SK-N-SH (cell line): ENCODE results near the gene YJEFN3. TPM values are rescaled to one million over a fixed set of nuclear protein-coding genes. Genes with fewer than 3 reads are reported as not detected.

Source experiments
- CTCF ChIA-PET: fragments of 300-600, 350-600 bp; formaldehyde crosslinking; extraction: SDS; loops from one replicate; lab custom pipeline; 2021; lab: Yijun Ruan, JAX
- POLR2A ChIA-PET: fragments of 350-600 bp; sonication (Branson Sonifier 250); formaldehyde crosslinking; extraction: SDS; loops from one replicate; lab custom pipeline; 2020; ENCODE audit warnings: antibody characterized with exemption, inconsistent platforms; lab: Yijun Ruan, JAX
- DNase-seq: peaks from one replicate; pipeline ENCODE4 v3.0.0; 2012
- H2AFZ ChIP-seq: fragments of 200-600 bp; sonication (generic); 2 replicates; pipeline ENCODE4 v1.8.1; 2016; ENCODE audit warnings: antibody characterized with exemption, mild to moderate bottlenecking, low read depth
- H3F3A ChIP-seq: fragments of 200-600 bp; sonication (generic); replicated peaks from 2 replicates; pipeline ENCODE3; 2016; ENCODE audit warnings: antibody characterized with exemption, mild to moderate bottlenecking; ENCODE audit not compliant: insufficient read depth
- H3K27ac ChIP-seq, 2 experiments: fragments of 200-500 bp in 1 of 2; fragments of 200-600 bp in 1 of 2; sonication (Bioruptor generic) in 1 of 2; sonication (generic), shearing (Covaris generic) in 1 of 2; 2 replicates each; pipeline versions ENCODE4 v1.5.1 to v1.6.1; 2014 to 2016; ENCODE audit warnings: low read depth in 2 of 2, inconsistent platforms in 1 of 2, low read length in 1 of 2, mild to moderate bottlenecking in 1 of 2, mixed read lengths in 1 of 2
- H3K27me3 ChIP-seq: fragments of 200-600 bp; sonication (generic), shearing (Covaris generic); 2 replicates; pipeline ENCODE4 v1.6.1; 2016; ENCODE audit warnings: mixed run types; ENCODE audit not compliant: insufficient read depth
- H3K36me3 ChIP-seq, 2 experiments: fragments of 200-500 bp in 1 of 2; fragments of 200-600 bp in 1 of 2; sonication (Bioruptor generic) in 1 of 2; sonication (generic) in 1 of 2; replicated peaks in 1 of 2; 2 replicates each; pipeline versions ENCODE3 to v1.5.1; 2014 to 2016; ENCODE audit warnings: low read length in 1 of 2, mild to moderate bottlenecking in 1 of 2; ENCODE audit not compliant: insufficient read depth in 2 of 2, control insufficient read depth in 1 of 2
- H3K4me1 ChIP-seq, 2 experiments: fragments of 200-500 bp in 1 of 2; fragments of 200-600 bp in 1 of 2; sonication (Bioruptor generic) in 1 of 2; sonication (generic), shearing (Covaris generic) in 1 of 2; 2 replicates each; pipeline versions ENCODE4 v1.5.1 to v1.6.1; 2014 to 2016; ENCODE audit warnings: low read depth in 1 of 2, low read length in 1 of 2, mixed run types in 1 of 2; ENCODE audit not compliant: insufficient read depth in 2 of 2, control insufficient read depth in 1 of 2
- H3K4me2 ChIP-seq: fragments of 200-600 bp; sonication (generic), shearing (Covaris generic); 2 replicates; pipeline ENCODE4 v1.6.1; 2017; ENCODE audit warnings: mixed run types
- H3K4me3 ChIP-seq, 2 experiments: fragments of 200-500 bp in 1 of 2; fragments of 200-600 bp in 1 of 2; sonication (Bioruptor generic) in 1 of 2; sonication (generic), shearing (Covaris generic) in 1 of 2; 2 replicates each; pipeline versions ENCODE4 v1.5.1 to v1.8.1; 2014 to 2016; ENCODE audit warnings: low read depth in 2 of 2, inconsistent platforms in 1 of 2, low read length in 1 of 2, mild to moderate bottlenecking in 1 of 2, mixed read lengths in 1 of 2, moderate library complexity in 1 of 2
- H3K79me2 ChIP-seq: fragments of 200-600 bp; sonication (generic); 2 replicates; pipeline ENCODE4 v1.8.1; 2017; ENCODE audit warnings: mild to moderate bottlenecking; ENCODE audit not compliant: insufficient read depth
- H3K9ac ChIP-seq: fragments of 200-600 bp; sonication (generic); 2 replicates; pipeline ENCODE4 v1.6.1; 2017; ENCODE audit warnings: mixed run types
- H3K9me2 ChIP-seq: fragments of 200-600 bp; sonication (generic); 2 replicates; pipeline ENCODE4 v1.6.1; 2017; ENCODE audit warnings: mixed run types
- H3K9me3 ChIP-seq: fragments of 200-600 bp; sonication (generic); 2 replicates; pipeline ENCODE4 v1.6.1; 2017; ENCODE audit warnings: mixed run types, mild to moderate bottlenecking, moderate library complexity
- H4K20me1 ChIP-seq: fragments of 200-600 bp; sonication (generic); 2 replicates; pipeline ENCODE4 v1.6.1; 2017; ENCODE audit warnings: mild to moderate bottlenecking, mixed run types; ENCODE audit not compliant: insufficient read depth
- ELF1 ChIP-seq: IDR thresholded peaks from 2 replicates; pipeline ENCODE4 v1.4.0; 2012
- EZH2phosphoT487 ChIP-seq: fragments of 200-600 bp; sonication (generic); IDR thresholded peaks from 2 replicates; pipeline ENCODE4 v1.6.1; 2017; ENCODE audit warnings: low read depth, mixed run types, mild to moderate bottlenecking, antibody characterized with exemption, moderate library complexity, borderline replicate concordance
- FOSL2 ChIP-seq: IDR thresholded peaks from 2 replicates; pipeline ENCODE4 v1.4.0; 2012; ENCODE audit warnings: low read depth, mild to moderate bottlenecking, moderate library complexity, borderline replicate concordance
- GABPA ChIP-seq: IDR thresholded peaks from 2 replicates; pipeline ENCODE4 v1.4.0; 2012; ENCODE audit warnings: low read depth, mild to moderate bottlenecking
- GATA2 ChIP-seq: sonication (generic); formaldehyde crosslinking; IDR thresholded peaks from 2 replicates; pipeline ENCODE4 v1.5.0; 2020; ENCODE audit warnings: mild to moderate bottlenecking, missing genetic modification reagents
- JUND ChIP-seq: IDR thresholded peaks from 2 replicates; pipeline ENCODE4 v1.4.0; 2012
- MEF2A ChIP-seq: IDR thresholded peaks from 2 replicates; pipeline ENCODE4 v1.4.0; 2012; ENCODE audit warnings: low read depth, borderline replicate concordance
- NFIC ChIP-seq: IDR thresholded peaks from 2 replicates; pipeline ENCODE4 v1.4.0; 2012; ENCODE audit warnings: borderline replicate concordance
- NRF1 ChIP-seq: IDR thresholded peaks from 2 replicates; pipeline ENCODE4 v1.6.1; 2012; ENCODE audit warnings: low read depth, mild to moderate bottlenecking, low read length
- POLR2AphosphoS5 ChIP-seq: IDR thresholded peaks from 2 replicates; pipeline ENCODE4 v1.6.1; 2012; ENCODE audit warnings: low read depth, low read length
- RAD21 ChIP-seq: IDR thresholded peaks from 2 replicates; pipeline ENCODE4 v1.6.1; 2012; ENCODE audit warnings: mild to moderate bottlenecking, low read length
- RFX5 ChIP-seq: IDR thresholded peaks from 2 replicates; pipeline ENCODE4 v1.6.1; 2012; ENCODE audit warnings: mild to moderate bottlenecking, improper control_type of control experiment, low read length
- SIN3A ChIP-seq: IDR thresholded peaks from 2 replicates; pipeline ENCODE4 v1.6.1; 2012; ENCODE audit warnings: low read depth, mild to moderate bottlenecking, low read length, moderate library complexity, borderline replicate concordance
- SMC3 ChIP-seq: IDR thresholded peaks from 2 replicates; pipeline ENCODE4 v1.6.1; 2012; ENCODE audit warnings: low read depth, low read length, improper control_type of control experiment
- USF2 ChIP-seq: fragments of 150-350 bp; IDR thresholded peaks from 2 replicates; pipeline ENCODE4 v1.6.1; 2017; ENCODE audit warnings: antibody characterized with exemption, low read length, low read depth, borderline replicate concordance
- ZBTB33 ChIP-seq: IDR thresholded peaks from 2 replicates; pipeline ENCODE4 v1.4.0; 2012; ENCODE audit warnings: low read depth, borderline replicate concordance
- WGBS: methylation state at CpG from one replicate; pipeline ENCODE4 v1.1.6; 2017; ENCODE audit warnings: low lambda C conversion rate; 5-methylcytosine and 5-hydroxymethylcytosine counted together
- polyA plus RNA-seq, 3 experiments: library from polyadenylated mRNA; depleted of rRNA; stranded (reverse); fragments of >200 nt; gene quantifications; 2 replicates each; pipeline ENCODE4 v1.2.3, GENCODE V29; 2012
- TF ChIP-seq, protein P1 (sequence below): IDR thresholded peaks from 2 replicates; pipeline ENCODE4 v1.4.0; 2012; ENCODE audit warnings: low read depth, borderline replicate concordance
- TF ChIP-seq, protein P2 (sequence below): fragments of 200-600 bp; sonication (generic); IDR thresholded peaks from 2 replicates; pipeline ENCODE4 v1.6.1; 2017; ENCODE audit warnings: antibody characterized with exemption, mild to moderate bottlenecking, moderate library complexity
- TF ChIP-seq, protein P3 (sequence below): IDR thresholded peaks from 2 replicates; pipeline ENCODE4 v1.6.1; 2012; ENCODE audit warnings: mild to moderate bottlenecking, low read depth, low read length, moderate library complexity

Gene YJEFN3
- polyA plus RNA-seq, 1 of the 3 experiments (the other 2 are of a cell fraction): 7.2 TPM

DNA sequence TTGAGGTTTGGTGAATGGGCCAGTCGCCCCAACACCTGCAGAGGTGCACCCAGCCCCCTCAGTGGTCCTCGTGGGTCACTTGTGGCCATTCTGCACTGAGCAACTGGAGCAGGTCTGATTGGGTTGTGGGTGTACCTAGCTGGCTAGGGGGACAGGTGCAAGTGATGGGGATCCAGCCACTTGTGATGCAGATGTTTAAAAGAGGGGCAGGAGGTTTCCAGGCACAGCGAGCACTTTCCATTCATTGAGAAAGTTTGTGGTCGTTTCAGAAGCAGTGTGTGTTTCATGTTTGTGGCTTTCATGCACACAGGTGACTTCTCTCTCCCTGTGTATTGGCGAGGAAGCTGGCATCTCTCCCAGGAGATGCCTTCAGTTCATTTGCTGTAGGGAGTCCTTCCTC lies 48.0 kb upstream of the YJEFN3 start (continued):
- TF ChIP-seq USF2 (no peak), GATA2 (CRISPR knock-in tag) (no peak), SMC3 (no peak)
- TF ChIP-seq, all 33 proteins: peak for 0

DNA sequence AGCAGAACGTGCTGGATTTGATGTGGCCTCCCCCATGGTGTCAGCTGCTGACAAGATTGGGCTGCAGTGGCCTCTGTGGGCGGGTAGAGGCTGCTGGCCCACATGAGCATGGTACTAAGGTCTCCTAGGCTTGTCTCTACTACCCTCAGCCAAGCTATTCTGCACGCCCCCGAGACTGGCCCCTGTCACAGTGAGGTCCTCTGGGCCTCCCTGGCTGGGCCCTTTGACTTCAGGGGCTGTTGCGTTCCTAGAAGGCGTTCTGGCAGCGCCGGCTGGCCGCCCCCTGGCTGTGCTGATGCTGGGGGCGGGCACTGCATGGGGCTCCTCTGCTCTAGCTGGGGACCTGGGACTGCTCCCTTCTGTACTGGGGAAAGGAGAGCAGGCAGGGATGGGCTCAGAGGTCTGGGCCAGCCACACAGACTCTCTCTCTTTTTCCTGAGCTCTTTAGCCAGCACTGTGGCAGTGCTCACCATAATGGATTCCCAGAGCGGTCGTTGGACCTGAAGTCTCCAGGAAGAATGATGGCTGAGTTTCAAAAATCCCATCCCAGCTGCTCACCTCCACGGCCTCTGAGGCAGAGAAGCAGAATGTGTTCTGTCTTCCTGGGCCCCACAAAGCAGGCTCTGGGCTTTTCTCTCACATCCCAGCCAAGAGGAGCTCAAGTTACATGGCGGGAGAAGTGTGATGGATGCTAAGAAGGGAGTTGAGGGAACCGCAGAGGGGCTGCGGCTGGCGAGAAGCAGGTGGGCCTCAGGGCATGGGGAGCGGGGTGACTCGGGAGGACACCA lies 45.7 kb upstream of the YJEFN3 start:
- Histone ChIP-seq H2AFZ (no peak overlapping the region), H3F3A (peaks cover 5% of the 10 kb centered on the region), H3K9me3 (no peaks in the 10 kb centered on the region), H3K27ac (no peak overlapping the region), H3K4me1 (peaks cover 10 to 27% of the 10 kb centered on the region in 2 experiments), H3K4me2 (no peak overlapping the region), H3K79me2 (peaks cover 70% of the 10 kb centered on the region), H4K20me1 (peaks cover 5% of the 10 kb centered on the region; the same call in 1 of the 2 replicates), H3K9me2 (no peaks in the 10 kb centered on the region), H3K9ac (no peak overlapping the region), H3K36me3 (peaks cover 0 to 3% of the 10 kb centered on the region in 2 experiments), H3K27me3 (no peaks in the 10 kb centered on the region), H3K4me3 (no peak overlapping the region)
- no peak for DNase-seq
- no peak for TF ChIP-seq FOSL2
- TF ChIP-seq JUND: no peak
- TF ChIP-seq, protein P1, sequence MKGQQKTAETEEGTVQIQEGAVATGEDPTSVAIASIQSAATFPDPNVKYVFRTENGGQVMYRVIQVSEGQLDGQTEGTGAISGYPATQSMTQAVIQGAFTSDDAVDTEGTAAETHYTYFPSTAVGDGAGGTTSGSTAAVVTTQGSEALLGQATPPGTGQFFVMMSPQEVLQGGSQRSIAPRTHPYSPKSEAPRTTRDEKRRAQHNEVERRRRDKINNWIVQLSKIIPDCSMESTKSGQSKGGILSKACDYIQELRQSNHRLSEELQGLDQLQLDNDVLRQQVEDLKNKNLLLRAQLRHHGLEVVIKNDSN: no peak
- TF ChIP-seq POLR2AphosphoS5: no peak
- TF ChIP-seq GATA2 (CRISPR knock-in tag): no peak
- no peak for TF ChIP-seq NRF1
- TF ChIP-seq EZH2phosphoT487: no peak
- TF ChIP-seq ZBTB33: no peak
- no peak for TF ChIP-seq NFIC
- no peak for TF ChIP-seq MEF2A
- no peak for TF ChIP-seq USF2
- no peak for TF ChIP-seq SIN3A
- TF ChIP-seq RAD21: no peak
- no peak for TF ChIP-seq GABPA
- TF ChIP-seq, protein P2, sequence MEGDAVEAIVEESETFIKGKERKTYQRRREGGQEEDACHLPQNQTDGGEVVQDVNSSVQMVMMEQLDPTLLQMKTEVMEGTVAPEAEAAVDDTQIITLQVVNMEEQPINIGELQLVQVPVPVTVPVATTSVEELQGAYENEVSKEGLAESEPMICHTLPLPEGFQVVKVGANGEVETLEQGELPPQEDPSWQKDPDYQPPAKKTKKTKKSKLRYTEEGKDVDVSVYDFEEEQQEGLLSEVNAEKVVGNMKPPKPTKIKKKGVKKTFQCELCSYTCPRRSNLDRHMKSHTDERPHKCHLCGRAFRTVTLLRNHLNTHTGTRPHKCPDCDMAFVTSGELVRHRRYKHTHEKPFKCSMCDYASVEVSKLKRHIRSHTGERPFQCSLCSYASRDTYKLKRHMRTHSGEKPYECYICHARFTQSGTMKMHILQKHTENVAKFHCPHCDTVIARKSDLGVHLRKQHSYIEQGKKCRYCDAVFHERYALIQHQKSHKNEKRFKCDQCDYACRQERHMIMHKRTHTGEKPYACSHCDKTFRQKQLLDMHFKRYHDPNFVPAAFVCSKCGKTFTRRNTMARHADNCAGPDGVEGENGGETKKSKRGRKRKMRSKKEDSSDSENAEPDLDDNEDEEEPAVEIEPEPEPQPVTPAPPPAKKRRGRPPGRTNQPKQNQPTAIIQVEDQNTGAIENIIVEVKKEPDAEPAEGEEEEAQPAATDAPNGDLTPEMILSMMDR: no peak
- TF ChIP-seq ELF1: no peak
- TF ChIP-seq, protein P3, sequence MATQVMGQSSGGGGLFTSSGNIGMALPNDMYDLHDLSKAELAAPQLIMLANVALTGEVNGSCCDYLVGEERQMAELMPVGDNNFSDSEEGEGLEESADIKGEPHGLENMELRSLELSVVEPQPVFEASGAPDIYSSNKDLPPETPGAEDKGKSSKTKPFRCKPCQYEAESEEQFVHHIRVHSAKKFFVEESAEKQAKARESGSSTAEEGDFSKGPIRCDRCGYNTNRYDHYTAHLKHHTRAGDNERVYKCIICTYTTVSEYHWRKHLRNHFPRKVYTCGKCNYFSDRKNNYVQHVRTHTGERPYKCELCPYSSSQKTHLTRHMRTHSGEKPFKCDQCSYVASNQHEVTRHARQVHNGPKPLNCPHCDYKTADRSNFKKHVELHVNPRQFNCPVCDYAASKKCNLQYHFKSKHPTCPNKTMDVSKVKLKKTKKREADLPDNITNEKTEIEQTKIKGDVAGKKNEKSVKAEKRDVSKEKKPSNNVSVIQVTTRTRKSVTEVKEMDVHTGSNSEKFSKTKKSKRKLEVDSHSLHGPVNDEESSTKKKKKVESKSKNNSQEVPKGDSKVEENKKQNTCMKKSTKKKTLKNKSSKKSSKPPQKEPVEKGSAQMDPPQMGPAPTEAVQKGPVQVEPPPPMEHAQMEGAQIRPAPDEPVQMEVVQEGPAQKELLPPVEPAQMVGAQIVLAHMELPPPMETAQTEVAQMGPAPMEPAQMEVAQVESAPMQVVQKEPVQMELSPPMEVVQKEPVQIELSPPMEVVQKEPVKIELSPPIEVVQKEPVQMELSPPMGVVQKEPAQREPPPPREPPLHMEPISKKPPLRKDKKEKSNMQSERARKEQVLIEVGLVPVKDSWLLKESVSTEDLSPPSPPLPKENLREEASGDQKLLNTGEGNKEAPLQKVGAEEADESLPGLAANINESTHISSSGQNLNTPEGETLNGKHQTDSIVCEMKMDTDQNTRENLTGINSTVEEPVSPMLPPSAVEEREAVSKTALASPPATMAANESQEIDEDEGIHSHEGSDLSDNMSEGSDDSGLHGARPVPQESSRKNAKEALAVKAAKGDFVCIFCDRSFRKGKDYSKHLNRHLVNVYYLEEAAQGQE: no peak
- no peak for TF ChIP-seq RFX5
- ChIA-PET CTCF (interaction anchor here (0.7 to 5.7 kb wide), 4 partner anchors 9 to 308 kb away, joined by 3 to 32 read pairs (median 4); partner anchors contain the start of genes NDUFA13 and TSSK6), POLR2A (no interaction called here)
- 96% methylated on average over 18 of the region's 19 CpGs for WGBS
